UCSD-AML1 (cell line): ENCODE results near the gene CDHR2.

Source experiments
- DNase-seq: peaks from one replicate; lab custom pipeline; 2025; ENCODE audit not compliant: unreplicated experiment; lab: John Stamatoyannopoulos, UW

Gene CDHR2

GRCh38 chr5:176618783-176619182 lies 69.6 kb downstream of the CDHR2 start:
- DNase-seq, result no peak

GRCh38 chr5:176619203-176619568 lies 70.0 kb downstream of the CDHR2 start:
- peak; percentile 88 for DNase-seq

- no peak for DNase-seq
Observed at GRCh38 chr5:176619569-176620332, 70.6 kb downstream of the CDHR2 start.

GRCh38 chr5:176620333-176620981 lies 71.3 kb downstream of the CDHR2 start:
- DNase-seq, result no peak

GRCh38 chr5:176621661-176622079 lies 72.5 kb downstream of the CDHR2 start:
- no peak for DNase-seq

GRCh38 chr5:176624142-176624541 lies 75.0 kb downstream of the CDHR2 start:
- no peak for DNase-seq

GRCh38 chr5:176624938-176625337 lies 75.8 kb downstream of the CDHR2 start:
- DNase-seq, result no peak

GRCh38 chr5:176625512-176625911 lies 76.4 kb downstream of the CDHR2 start:
- DNase-seq, result no peak

- no peak for DNase-seq
Observed at GRCh38 chr5:176625966-176626875, 77.1 kb downstream of the CDHR2 start.

GRCh38 chr5:176626876-176627236 lies 77.7 kb downstream of the CDHR2 start:
- no peak for DNase-seq

- no peak for DNase-seq
Observed at GRCh38 chr5:176627582-176627981, 78.4 kb downstream of the CDHR2 start.

GRCh38 chr5:176628406-176629228 lies 79.5 kb downstream of the CDHR2 start:
- no peak for DNase-seq

GRCh38 chr5:176629317-176629852 lies 80.2 kb downstream of the CDHR2 start:
- DNase-seq, result no peak

GRCh38 chr5:176629853-176630680 lies 80.9 kb downstream of the CDHR2 start, which contains the start of the genes EIF4E1B and SNCB:
TSS of gene EIF4E1B (plus strand) at chr5:176630675. CDS start at chr5:176642788, 12,113 bp downstream.
TSS of gene SNCB (minus strand) at chr5:176630534. CDS start at chr5:176629654, 880 bp downstream.
- no peak for DNase-seq

- DNase-seq, result no peak
Observed at GRCh38 chr5:176630681-176631222, 81.6 kb downstream of the CDHR2 start.

GRCh38 chr5:176631383-176632200 lies 82.5 kb downstream of the CDHR2 start:
- no peak for DNase-seq

GRCh38 chr5:176632745-176633144 lies 83.6 kb downstream of the CDHR2 start:
- DNase-seq, result no peak

GRCh38 chr5:176633598-176633997 lies 84.5 kb downstream of the CDHR2 start:
- DNase-seq, result no peak
